PFSK-1 (cell line): ENCODE results near the gene CTDNEP1.

Source experiments
- FOXP2 ChIP-seq: optimal IDR thresholded peaks from 2 replicates; pipeline ENCODE3; 2011; ENCODE audit warnings: borderline replicate concordance, control low read depth, inconsistent platforms; ENCODE audit not compliant: insufficient read depth; ENCODE audit errors: extremely low read length, extremely low read depth
- POLR2AphosphoS5 ChIP-seq: IDR thresholded peaks from 2 replicates; pipeline ENCODE4 v1.6.1; 2012; ENCODE audit warnings: low read depth, mild to moderate bottlenecking, control low read depth, low read length, moderate library complexity
- REST ChIP-seq, 2 experiments: IDR thresholded peaks; 2 replicates each; pipeline versions ENCODE4 v1.6.1 to v1.8.0; 2011 to 2012; ENCODE audit warnings: low read depth in 2 of 2, low read length in 2 of 2, control low read depth in 1 of 2, inconsistent platforms in 1 of 2, mild to moderate bottlenecking in 1 of 2, moderate library complexity in 1 of 2; ENCODE audit not compliant: insufficient read depth in 1 of 2
- SIN3A ChIP-seq: IDR thresholded peaks from 2 replicates; pipeline ENCODE4 v1.6.1; 2012; ENCODE audit warnings: mild to moderate bottlenecking, low read length, moderate library complexity, borderline replicate concordance; ENCODE audit not compliant: insufficient read depth
- TAF1 ChIP-seq: IDR thresholded peaks from 2 replicates; pipeline ENCODE4 v1.6.1; 2012; ENCODE audit warnings: low read length, control low read depth, borderline replicate concordance; ENCODE audit not compliant: insufficient read depth

CTDNEP1 gene

GRCh38 chr17:7218758-7219157 is 32.8 kb downstream of the CTDNEP1 start:
- no peak for TF ChIP-seq POLR2AphosphoS5
- no peak for TF ChIP-seq REST (IDR thresholded peaks at IDR 0.05; ENCODE audit: insufficient read depth in 1 of 2, low read depth in 2 of 2, low read length in 2 of 2)
- no peak for TF ChIP-seq SIN3A
- TF ChIP-seq TAF1 = no peak
- no peak for TF ChIP-seq FOXP2

- TF ChIP-seq FOXP2 = no peak
- TF ChIP-seq SIN3A = no peak
- TF ChIP-seq POLR2AphosphoS5 = no peak
Observed at GRCh38 chr17:7218166-7218565, 33.4 kb downstream of the CTDNEP1 start.

- TF ChIP-seq TAF1 = no peak
- TF ChIP-seq REST (IDR thresholded peaks at IDR 0.05; ENCODE audit: insufficient read depth in 1 of 2, low read depth in 2 of 2, low read length in 2 of 2) = no peak
- no peak for TF ChIP-seq FOXP2
- TF ChIP-seq SIN3A = no peak
- no peak for TF ChIP-seq POLR2AphosphoS5
Observed at GRCh38 chr17:7217113-7217987, 34.2 kb downstream of the CTDNEP1 start.

GRCh38 chr17:7216242-7217112 is 35.1 kb downstream of the CTDNEP1 start:
- TF ChIP-seq POLR2AphosphoS5 (no peak), TAF1 (0 out of 2 replicates have a peak, but pooled peaks have one; percentile 14), REST (IDR thresholded peaks at IDR 0.05; ENCODE audit: insufficient read depth in 1 of 2, low read depth in 2 of 2, low read length in 2 of 2) (no peak), SIN3A (no peak)

GRCh38 chr17:7215652-7216180 is 35.8 kb downstream of the CTDNEP1 start:
- TF ChIP-seq FOXP2 (no peak), TAF1 (peak; percentile 50; the same call in 1 of the 2 replicates)

- no peak for TF ChIP-seq TAF1
- no peak for TF ChIP-seq POLR2AphosphoS5
- TF ChIP-seq REST (IDR thresholded peaks at IDR 0.05; ENCODE audit: insufficient read depth in 1 of 2, low read depth in 2 of 2, low read length in 2 of 2) = no peak
- TF ChIP-seq SIN3A = no peak
- no peak for TF ChIP-seq FOXP2
Observed at GRCh38 chr17:7215136-7215638, 36.3 kb downstream of the CTDNEP1 start.
